GM18909 (cell line): Measurements from ENCODE around the gene ADAP2.
"Not testable (repeated sequence)": the region's sequence is repeated elsewhere in the genome, so short reads cannot be mapped to it uniquely, and the experiment has no call there.

ENCODE experiments used
- ATAC-seq: cut with Tn5 transposase; IDR thresholded peaks from one replicate; pipeline ENCODE4 v1.9.1; 2021; ENCODE audit warnings: mild to moderate bottlenecking; ENCODE audit not compliant: unreplicated experiment, poor library complexity

ADAP2 gene, protein sequence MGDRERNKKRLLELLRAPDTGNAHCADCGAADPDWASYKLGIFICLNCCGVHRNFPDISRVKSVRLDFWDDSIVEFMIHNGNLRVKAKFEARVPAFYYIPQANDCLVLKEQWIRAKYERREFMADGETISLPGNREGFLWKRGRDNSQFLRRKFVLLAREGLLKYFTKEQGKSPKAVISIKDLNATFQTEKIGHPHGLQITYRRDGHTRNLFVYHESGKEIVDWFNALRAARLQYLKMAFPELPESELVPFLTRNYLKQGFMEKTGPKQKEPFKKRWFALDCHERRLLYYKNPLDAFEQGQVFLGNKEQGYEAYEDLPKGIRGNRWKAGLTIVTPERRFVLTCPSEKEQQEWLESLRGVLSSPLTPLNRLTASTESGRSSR

GRCh38 chr17:30921544-30922196 is at the start of gene ADAP2:
Gene ADAP2 (plus strand): TSS chr17:30921945. CDS start chr17:30922015, 70 bp downstream.
- ATAC-seq: no peak

DNA sequence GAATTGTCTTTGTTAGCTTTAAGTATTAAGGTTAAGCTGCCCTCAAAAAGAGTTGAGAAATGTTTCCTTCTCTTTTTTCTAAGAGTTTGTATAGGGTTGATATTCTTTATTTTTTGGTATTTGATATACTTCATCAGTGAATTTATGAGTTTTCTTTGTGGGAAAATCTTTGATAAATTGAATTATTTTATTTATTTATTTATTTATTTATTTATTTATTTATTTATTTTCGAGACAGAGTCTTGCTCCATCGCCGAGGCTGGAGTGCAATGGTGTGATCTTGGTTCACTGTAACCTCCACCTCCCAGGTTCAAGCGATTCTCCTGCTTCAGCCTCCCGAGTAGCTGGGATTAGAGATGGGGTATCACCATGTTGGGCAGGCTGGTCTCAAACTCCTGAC is 35.6 kb upstream of the ADAP2 start:
- no peak for ATAC-seq

- ATAC-seq: no peak
Measured at GRCh38 chr17:30894236-30894635, 27.5 kb upstream of the ADAP2 start.

DNA sequence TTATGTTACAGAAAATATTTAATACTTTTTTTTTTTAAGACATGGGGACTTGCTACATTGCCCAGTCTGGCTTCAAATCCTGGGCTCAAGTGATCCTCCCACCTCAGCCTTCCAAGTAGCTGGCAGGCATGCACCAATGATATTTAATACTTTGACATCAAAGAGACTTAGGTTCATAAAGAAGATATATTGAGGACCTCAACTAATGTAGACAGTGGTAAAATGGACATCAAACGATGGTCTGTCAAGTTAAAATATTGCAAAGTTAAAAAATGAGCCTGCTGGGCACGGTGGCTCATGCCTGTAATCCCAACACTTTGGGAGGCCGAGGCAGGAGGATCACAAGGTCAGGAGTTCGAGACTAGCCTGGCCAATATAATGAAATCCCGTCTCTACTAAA is 24.4 kb upstream of the ADAP2 start:
- ATAC-seq: no peak

GRCh38 chr17:30905742-30906100 is 16.0 kb upstream of the ADAP2 start:
- no peak for ATAC-seq

DNA sequence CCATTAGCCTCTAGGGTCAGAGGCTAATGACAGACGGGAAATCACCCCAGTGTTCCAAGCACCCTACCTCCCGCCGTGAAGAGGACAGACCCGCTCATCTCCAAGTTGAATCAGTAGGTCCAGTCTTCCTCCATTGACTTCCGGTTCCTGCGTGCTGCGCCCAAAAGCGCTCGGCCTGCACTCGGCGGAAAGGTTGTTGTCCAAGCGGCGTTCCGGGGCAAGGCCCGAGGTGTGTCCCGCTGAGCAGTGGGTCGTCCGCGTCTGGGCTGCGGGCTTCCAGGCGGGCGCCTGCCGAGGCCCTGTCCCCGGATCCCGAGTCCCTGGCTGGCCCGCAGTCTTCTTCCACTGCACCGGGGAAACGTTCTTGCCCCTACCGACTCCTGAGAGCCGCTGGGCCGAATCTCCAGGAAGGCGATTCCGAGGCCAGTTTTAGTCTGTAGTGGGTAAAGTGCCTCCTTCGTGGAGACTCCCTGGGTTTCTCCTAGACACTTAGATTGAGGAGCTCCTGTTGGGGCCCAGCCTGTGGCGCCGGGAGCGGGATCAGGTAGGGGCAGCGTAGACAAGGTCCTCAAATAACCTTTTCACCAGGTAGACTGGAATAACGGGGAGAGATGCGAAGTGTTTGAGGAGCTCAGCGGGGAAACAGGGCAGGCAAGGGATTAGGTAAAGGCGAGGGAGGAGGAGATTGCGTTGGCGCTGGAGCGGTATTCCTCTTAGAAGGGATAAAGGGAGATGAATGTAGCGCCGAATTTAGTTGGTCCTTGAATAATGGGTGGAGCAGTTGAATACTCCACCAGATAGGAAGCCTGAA is 15.4 kb upstream of the ADAP2 start, which contains the start of gene TEFM:
TSS of gene TEFM (minus strand) at position 138 of the 811 bp plus-strand sequence. CDS start at position 98, 40 bp downstream.
- peak; percentile 88 for ATAC-seq

DNA sequence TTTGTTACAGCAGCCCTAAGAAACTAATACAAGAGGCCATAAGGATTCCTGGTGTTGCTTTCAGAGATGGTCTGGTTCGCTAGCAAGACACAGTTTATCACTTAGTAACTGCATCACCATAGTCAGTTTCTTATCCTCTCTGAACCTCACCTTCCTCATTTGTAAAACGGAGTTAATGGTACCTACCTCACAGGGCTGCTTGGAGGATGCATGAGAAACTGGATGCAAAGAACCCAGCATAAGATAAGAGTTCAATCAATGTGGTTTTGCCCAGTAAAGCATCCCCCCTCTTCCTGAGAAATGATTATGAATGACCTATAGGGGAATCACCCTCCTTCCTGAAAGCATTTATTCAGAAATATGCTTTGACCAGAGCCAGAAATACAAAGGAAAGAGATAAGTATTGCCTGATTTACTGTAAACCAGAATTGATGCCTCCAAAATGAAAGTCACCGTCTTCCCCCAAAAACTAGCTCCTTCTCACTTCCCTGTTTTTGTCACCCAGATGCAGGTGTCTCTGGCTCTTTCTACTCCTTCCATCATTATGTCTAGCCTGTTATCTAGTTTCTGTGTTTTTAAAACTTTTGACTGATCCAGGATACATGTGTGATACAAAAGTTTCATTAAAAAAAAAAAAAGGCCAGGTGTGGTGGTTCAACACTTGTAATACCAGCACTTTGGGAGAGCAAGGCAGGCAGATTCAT is 12.9 kb upstream of the ADAP2 start:
- ATAC-seq: no peak

DNA sequence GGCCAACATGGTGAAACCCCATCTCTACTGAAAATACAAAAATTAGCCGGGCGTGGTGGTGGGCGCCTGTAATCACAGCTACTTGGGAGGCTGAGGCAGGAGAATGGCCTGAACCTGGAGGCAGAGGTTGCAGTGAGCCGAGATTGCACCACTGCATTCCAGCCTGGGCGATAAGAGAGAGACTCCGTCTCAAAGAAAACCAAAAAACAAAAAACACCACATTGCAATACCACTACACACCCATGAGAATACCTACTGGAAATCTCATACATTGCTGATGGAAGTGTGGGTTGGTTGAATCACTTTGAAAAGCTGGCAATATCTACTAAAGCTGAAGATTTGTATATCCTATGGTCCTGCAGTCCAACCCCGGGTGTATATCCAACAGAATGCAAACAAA is 11.6 kb upstream of the ADAP2 start:
- not testable (repeated sequence) for ATAC-seq

DNA sequence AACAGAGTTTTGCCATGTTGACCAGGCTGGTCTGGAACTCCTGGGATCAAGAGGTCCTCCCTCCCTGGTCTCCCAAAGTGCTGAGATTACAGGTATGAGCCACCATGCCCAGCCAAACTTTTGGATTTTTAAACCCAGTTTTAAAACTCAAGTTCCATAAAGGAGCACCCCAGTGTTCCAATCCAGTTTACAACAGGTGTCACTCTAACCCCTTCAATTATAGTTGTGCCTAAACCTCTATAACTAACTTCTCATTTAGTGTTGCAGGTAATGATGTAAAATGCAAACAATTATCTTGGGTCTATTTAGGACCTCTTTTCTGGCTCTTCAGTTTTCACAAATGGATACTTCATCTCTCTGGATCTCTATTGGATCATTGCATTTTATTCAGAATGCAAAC is 7.8 kb upstream of the ADAP2 start:
- ATAC-seq: no peak

- no peak for ATAC-seq
Measured at GRCh38 chr17:30915833-30916611, 5.7 kb upstream of the ADAP2 start.

- no peak for ATAC-seq
Measured at GRCh38 chr17:30917050-30917449, 4.7 kb upstream of the ADAP2 start.

DNA sequence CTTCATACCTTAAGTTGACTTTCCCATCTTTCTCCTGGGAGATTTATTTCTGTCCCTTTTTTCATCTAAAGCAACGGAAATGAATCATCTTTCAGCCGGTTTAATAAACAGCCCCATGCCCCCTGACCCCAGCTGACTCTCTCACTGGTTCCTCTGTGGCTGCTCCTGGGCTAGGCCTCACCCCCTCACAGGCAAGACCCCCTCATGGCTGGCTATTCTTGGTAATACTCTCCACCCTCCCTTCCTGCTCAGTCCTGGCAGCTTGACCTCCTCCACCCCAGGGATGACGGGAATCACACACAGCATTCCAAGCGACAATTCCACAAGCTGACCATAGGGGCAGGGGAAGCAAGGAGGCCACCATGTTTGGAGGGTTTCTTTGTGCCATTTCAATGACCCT is 1.5 kb upstream of the ADAP2 start:
- no peak for ATAC-seq

DNA sequence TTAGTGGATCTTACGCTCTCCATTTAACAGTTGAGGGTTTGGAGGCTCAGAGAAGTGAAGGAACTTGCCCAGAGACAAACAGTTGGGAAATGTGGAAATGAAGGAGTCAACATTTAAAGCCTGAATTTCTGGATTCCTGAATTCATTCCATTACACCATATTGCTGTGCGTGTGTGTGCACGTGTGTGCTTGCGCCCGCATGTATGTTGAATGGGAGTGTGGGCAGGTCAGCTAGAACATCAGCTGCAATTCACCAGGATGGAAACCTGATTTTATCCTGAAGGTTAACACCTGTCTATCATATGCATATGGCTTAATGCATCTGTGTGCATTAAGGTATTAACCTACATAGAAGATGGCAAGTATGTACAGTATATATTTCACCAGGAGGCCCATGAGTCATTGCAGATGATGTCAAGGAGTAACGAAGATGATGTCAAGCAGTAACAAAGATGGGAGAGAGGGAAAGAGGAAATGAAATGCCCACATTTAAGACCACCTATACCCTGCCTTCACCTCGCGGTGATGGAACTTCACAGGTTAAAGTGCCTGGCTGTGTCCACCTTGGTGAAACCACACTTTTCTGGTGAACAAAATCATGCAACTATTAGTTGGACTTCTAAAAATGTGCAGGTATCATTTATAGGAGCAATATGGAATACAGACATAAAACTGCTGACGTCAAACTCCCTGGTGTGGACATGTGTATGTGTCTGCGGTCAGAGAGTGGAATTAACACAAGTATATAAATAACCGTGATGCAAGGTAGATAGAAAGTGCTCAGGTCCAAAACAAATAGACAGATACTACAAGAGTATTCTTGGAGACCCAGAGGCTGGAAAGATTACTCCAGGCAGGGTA is 832 bp upstream of the ADAP2 start:
- no peak for ATAC-seq

DNA sequence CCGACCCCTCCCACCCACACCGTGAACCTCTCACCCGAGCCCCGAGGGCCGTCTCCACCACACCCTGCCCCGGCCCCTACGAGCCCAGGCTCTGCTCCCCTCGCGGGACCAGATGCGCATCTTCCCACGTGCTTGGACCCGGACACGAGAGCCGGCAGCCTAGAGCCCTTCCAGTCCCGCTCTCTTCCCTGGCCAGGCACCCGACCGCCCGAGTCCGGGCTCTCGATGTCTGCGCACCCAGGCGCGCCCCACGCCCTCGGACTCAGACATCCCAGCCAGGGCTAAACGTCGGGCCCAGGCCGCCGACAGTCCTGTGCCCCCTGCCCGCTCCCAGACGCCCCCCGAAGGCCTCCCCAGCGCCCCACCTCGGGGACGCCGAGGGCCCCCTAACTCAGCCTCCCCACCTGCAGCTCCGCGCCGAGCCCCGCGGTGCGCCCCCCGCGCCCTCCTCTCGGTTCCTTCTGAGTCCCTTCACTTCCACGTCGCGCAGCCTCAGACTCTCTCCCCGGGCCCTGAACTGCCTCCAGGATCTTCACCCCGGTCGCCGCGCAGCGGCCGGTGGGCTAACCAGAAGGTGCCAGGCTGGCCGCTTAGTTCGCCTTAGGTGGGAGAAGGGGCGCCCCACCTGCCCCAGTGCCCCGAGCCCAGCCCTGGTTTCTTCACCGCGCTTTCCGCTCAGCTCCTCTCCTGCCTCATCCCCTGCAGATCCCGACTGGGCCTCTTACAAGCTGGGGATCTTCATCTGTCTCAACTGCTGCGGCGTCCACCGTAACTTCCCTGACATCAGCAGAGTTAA is 688 bp downstream of the ADAP2 start:
- ATAC-seq: no peak

GRCh38 chr17:30924341-30924740 is 2.6 kb downstream of the ADAP2 start:
- ATAC-seq: no peak

DNA sequence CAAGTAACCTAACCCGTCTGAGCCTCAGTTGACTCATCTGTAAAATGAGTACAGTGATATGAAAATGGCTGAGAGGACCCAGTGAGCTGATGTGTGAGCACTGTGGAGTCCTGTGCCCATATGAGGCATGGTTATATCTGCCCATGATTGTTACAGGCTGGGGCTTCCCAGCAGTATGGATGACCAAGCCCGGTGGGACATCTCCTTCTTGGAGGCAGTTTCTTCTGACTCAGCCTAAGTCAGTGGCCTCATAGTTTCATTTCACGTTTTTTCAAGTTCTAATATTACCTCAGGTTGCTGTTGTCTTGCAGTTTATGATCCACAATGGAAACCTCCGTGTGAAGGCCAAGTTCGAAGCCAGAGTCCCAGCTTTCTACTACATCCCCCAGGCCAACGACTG is 4.8 kb downstream of the ADAP2 start:
- no peak for ATAC-seq

GRCh38 chr17:30927756-30928155 is 6.0 kb downstream of the ADAP2 start:
- ATAC-seq: no peak

DNA sequence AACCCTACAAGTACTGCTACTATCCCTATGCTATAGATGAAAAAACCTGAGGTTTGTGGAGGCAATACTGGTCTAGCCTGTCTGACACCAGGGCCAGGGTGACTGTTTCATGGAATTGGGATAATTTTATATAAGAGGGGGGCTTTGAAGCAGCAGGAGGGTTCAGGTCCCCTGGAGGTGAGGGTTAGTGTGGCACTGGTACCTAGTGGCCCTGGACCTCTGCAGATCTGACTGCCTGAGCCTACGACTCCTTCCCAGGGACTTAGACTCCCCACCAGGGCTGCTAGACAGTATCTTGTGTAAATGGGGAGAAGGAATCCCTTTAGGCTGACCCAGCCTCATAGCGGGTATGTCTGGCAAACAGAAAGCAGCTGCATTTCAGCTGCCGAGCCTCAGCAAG is 6.8 kb downstream of the ADAP2 start:
- no peak for ATAC-seq
